ENCODE data around the gene RUNX3.

Gene RUNX3

GRCh38 chr1:24931146-24931467 lies 1.0 kb upstream of the RUNX3 start:
- in situ Hi-C loops (cut with MboI; ENCODE audit: low sequenced_read_pairs) = no loop called here

DNA sequence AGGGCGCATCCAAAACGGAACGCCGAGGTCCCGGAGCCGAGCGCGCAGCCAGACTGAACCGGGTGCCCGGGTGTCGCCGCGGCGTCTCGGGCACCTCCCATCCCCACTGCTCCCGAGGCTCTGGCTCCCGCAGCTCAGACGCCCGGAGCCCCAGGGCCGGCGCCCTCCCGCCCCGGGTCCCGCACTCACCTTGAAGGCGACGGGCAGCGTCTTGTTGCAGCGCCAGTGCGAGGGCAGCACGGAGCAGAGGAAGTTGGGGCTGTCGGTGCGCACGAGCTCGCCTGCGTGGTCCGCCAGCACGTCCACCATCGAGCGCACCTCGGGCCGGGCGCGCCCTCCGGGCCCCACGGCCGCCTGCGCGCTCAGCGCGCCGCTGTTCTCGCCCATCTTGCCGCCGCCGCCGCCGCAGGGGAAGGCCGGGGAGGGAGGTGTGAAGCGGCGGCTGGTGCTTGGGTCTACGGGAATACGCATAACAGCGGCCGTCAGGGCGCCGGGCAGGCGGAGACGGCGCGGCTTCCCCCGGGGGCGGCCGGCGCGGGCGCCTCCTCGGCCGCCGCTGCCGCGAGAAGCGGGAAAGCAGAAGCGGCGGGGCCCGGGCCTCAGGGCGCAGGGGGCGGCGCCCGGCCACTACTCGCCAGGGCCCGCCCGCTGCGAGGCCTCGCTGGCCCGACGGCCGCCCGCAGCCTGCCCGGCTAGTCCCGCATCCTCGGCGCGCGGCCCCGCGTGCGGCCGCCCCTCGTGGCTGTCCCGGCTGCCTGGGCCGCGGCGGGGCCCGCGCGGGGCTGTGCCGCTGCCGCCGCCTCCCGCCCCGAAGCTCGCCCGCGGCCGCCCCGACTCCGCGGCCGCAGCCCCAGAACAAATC lies 447 bp downstream of the RUNX3 start:
- in situ Hi-C loops (cut with MboI; ENCODE audit: low sequenced_read_pairs) = no loop called here

DNA sequence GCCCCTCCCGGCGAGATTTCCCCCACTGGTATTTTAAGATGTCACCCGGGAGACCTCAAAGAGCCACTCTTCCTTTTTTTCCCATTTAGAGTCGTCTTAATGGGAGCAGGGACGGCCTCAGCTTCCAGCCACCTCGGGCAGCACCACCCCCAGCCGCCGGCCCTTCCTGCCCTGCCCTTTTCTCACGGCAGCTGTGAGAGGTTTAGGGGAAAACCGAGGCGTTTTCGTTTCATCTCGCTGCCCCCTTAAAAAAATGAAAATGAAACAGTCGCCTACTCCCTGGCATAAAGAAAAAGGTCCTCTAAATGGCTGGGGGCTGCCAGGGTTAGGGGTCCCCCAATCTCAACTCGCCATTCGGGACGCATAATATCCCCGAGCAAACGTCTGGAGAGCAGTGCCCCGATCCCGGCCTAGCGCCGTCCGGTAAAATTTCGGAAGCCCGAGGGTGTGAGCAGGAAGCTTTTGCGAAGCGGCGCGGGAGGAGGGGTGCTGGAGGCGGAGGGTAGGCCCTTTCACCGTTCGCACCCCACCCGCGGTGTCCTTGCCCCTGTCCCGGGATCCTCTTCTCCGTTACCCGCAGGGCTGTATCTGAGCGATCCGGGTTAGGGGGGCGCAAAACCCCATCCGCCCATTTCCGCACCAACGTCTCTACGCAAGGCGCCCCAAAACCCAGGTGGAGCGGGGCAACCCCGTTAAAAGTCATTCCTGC lies 1.2 kb downstream of the RUNX3 start:
- in situ Hi-C loops (cut with MboI; ENCODE audit: low sequenced_read_pairs) = no loop called here

GRCh38 chr1:24927988-24928688 lies 1.9 kb downstream of the RUNX3 start:
- in situ Hi-C loops (cut with MboI; ENCODE audit: low sequenced_read_pairs) = no loop called here

- in situ Hi-C loops (cut with MboI; ENCODE audit: low sequenced_read_pairs) = no loop called here
These were observed 2.6 kb downstream of the RUNX3 start for GRCh38 chr1:24927473-24927872.

DNA sequence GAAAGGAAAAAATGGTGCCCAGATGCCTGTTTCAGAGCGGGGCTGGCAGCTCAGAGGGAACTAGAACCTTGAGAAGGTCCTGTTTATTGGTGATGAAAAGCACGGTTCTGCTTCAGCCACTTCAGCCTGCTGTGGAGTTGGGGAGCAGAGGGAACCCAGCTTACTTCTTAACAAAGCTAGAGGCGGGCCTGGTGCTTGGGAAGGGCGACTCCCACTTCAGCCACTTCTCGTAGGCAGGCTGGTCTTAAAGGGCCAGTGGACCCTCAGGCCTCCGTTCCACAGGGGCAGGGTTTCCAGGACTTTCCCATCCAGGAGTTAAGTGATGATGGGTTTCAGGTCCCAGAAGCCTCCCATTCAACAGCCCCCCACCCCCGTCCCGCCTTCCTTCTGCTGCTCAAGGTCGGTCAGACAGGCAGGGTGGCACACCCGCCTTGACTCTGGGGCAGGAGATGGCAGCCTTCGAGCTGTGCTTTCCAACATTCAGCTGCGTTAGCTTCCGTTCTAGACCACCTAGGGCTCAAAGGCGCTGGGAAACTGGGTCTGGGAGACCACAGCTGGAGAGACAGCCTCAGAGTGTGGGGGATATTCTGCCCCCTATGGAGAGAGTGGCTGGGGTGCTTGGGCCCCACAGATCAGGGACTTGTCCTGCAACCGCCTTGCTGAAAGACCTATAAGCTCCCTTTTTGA lies 3.4 kb downstream of the RUNX3 start:
- in situ Hi-C loops (cut with MboI; ENCODE audit: low sequenced_read_pairs) = no loop called here

GRCh38 chr1:24925963-24926362 lies 4.1 kb downstream of the RUNX3 start:
- in situ Hi-C loops (cut with MboI; ENCODE audit: low sequenced_read_pairs) = no loop called here

GRCh38 chr1:24925082-24925779 lies 4.8 kb downstream of the RUNX3 start:
- in situ Hi-C loops (cut with MboI; ENCODE audit: low sequenced_read_pairs) = no loop called here

GRCh38 chr1:24923485-24924113 lies 6.5 kb downstream of the RUNX3 start:
- in situ Hi-C loops (cut with MboI; ENCODE audit: low sequenced_read_pairs) = no loop called here

DNA sequence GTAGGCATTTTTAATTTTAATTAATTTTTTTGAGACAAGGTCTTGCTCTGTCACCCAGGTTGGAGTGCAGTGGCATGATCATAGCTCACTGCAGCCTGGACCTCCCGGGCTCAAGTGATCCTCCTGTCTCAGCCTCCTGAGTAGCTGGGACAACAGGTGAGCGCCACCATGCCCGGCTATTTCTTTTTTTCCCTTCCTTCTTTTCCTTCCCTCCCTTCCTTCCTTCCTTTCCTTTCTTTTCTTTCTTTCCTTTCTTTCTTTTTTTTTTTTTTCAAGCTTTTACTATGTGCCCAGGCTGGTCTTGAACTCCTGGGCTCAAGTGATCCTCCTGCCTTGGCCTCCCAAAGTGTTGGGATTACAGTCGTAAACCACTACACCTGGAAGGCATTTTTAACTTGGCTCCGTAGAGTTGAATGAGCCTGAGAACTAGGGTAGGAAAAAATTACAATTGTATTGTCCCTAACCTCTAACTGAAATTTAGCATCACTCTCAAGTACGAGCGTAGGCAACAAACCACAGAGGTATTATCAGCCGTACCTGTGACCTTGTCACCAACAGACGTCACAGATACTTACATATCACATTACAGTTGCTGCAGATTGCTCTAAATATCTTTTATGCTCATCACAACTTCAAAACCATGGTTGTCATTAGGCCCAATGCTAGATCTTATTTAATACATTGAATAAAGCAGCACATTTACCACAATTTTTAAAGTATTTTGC lies 8.0 kb downstream of the RUNX3 start:
- in situ Hi-C loops (cut with MboI; ENCODE audit: low sequenced_read_pairs) = no loop called here

- in situ Hi-C loops (cut with MboI; ENCODE audit: low sequenced_read_pairs) = no loop called here
These were observed 8.7 kb downstream of the RUNX3 start for GRCh38 chr1:24921412-24921811.

- in situ Hi-C loops (cut with MboI; ENCODE audit: low sequenced_read_pairs) = no loop called here
These were observed 9.5 kb downstream of the RUNX3 start for GRCh38 chr1:24920533-24920925.

DNA sequence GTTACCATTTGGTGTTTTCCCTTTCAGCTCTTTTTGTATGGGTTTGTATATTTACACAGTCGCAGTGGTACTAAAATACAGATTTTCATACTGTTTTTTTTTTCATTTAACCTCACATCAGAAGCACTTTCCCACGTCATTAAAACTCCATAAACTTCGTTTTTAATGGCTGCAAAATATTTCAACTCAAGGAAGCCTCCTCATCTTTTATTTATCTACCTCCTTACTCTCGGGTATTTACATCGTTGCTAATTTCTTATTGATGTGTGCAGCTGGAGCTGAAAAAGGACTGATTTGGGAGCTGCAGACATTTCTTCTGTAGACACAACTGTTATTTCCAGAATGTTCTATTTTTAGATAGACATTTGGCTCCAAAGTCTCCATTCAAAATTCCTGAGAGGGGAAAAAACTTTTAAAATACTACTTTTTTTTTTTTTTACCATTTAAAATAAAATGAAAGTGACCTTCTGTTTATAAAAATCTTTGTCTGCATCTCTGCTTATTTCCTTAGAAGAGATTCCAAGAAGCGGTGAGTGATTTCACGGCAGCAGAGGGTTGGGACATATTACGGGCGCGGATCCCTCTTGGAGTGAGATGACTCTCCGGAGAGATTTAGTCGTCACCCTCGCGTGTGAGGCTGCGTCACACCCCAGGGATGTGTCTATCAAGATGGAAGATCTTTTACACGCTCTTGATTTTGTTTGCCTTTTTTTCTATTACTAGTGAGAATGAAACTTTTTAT lies 10.1 kb downstream of the RUNX3 start:
- in situ Hi-C loops (cut with MboI; ENCODE audit: low sequenced_read_pairs) = no loop called here

DNA sequence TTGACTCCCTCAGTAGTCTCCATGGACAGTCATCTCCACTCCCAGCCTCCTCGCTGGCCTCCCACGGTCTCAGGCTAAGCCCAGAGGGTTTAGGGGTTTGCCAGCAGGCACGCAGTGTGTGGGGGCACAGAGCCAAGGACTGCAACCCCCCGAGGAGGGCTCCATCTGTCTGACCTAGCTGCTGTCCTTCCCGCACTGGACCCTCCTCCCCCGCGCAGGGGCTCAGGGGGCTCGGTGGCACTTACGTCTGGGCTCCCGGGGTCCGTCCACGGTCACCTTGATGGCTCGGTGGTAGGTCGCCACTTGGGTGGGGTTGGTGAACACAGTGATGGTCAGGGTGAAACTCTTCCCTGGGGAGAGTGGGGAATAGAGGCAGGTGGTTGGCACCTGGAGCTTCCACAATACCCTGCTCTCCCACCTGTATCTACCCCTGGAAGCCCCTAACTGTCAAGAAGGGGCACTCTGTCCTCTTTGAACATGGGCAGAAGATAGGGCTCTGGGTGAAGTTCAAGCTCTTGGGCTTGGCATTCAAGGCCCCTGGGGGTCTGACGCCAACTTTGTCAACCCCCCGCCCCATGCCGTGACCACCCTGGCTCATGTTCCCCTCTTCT lies 11.0 kb downstream of the RUNX3 start:
- in situ Hi-C loops (cut with MboI; ENCODE audit: low sequenced_read_pairs) = no loop called here

DNA sequence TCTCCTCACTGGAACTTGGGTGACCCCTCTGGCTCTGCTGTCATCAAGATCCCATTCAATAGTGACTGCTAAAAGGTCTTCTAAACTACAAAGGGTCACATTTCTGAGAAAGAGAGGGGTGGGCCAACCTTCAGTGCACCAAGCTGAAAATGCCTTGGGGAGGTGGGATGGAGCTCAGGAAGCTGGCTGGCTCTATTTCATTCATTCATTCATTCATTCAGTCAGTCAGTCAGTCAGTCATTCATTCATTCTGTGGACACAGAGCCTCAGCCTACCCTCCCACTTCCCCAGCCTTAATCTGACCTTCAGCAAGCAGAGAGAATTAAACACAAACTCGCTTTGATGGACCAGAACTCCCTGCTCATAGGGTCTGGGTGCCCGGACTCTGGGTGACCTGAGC lies 11.7 kb downstream of the RUNX3 start:
- in situ Hi-C loops (cut with MboI; ENCODE audit: low sequenced_read_pairs) = no loop called here

DNA sequence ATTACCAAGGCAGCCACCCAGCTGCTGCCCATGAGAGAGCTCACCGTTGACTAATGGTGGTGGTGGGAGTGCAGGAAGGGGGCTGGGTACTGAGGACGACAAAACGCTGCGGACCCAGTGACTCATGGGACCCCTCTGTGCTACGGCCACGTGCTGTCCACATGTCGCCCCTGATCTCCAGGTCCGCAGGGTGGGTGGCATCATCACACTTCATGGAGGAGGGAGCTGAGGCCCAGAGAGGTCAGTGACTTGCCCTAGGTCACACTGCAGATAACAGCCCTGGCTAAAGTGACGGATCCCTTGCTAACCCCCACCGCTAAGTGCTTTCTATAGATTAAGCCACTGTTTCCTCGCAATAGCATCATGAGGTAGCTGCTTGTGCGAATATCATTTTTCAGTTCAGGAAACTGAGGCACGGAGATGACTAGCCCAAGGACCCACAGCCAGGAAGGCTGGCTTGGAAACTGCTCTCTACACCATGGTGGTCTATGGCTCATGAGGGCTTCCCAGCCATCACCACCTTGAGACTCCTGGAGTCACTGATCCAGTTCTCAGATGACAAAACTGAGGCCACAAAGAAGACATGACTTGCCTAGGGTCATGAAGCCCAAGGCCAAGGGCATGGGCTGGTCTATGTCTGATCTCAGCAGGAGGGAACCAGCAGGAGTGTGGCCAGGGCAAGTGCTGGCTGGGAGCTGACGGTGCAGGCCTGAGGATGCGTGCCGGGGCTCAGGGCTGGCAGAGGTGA lies 12.6 kb downstream of the RUNX3 start:
- in situ Hi-C loops (cut with MboI; ENCODE audit: low sequenced_read_pairs) = no loop called here

- in situ Hi-C loops (cut with MboI; ENCODE audit: low sequenced_read_pairs) = no loop called here
These were observed 14.1 kb downstream of the RUNX3 start for GRCh38 chr1:24915816-24916602.

Data from hTERT RPE-1 (cell line).